HEK293T (cell line): ENCODE data around the gene PRKCE.

Experiments used
- BHLHE40 ChIP-seq: fragments of 450-650 bp; IDR thresholded peaks from 2 replicates; pipeline ENCODE4 v1.6.1; 2016; ENCODE audit warnings: mild to moderate bottlenecking, moderate library complexity, borderline replicate concordance
- ELF4 ChIP-seq: fragments of 450-650 bp; IDR thresholded peaks from 2 replicates; pipeline ENCODE4 v1.6.1; 2017; ENCODE audit warnings: antibody characterized with exemption
- FOXA1 ChIP-seq: fragments of 450-650 bp; IDR thresholded peaks from 2 replicates; pipeline ENCODE4 v1.6.1; 2016; ENCODE audit warnings: mild to moderate bottlenecking
- FOXK2 ChIP-seq: fragments of 450-650 bp; IDR thresholded peaks from 2 replicates; pipeline ENCODE4 v1.6.1; 2016; ENCODE audit warnings: mild to moderate bottlenecking
- FOXM1 ChIP-seq: fragments of 450-650 bp; IDR thresholded peaks from 2 replicates; pipeline ENCODE4 v1.6.1; 2017; ENCODE audit warnings: mild to moderate bottlenecking, borderline replicate concordance
- HDGF ChIP-seq: fragments of 450-650 bp; IDR thresholded peaks from 2 replicates; pipeline ENCODE4 v1.6.1; 2017; ENCODE audit warnings: antibody characterized with exemption, borderline replicate concordance
- L3MBTL2 ChIP-seq: fragments of 450-650 bp; conservative IDR thresholded peaks from 2 replicates; pipeline ENCODE4 v1.6.1; 2016; ENCODE audit warnings: mild to moderate bottlenecking
- NFRKB ChIP-seq: fragments of 450-650 bp; IDR thresholded peaks from 2 replicates; pipeline ENCODE4 v1.6.1; 2016; ENCODE audit warnings: mild to moderate bottlenecking, moderate library complexity
- SP1 ChIP-seq: fragments of 450-650 bp; IDR thresholded peaks from 2 replicates; pipeline ENCODE4 v1.6.1; 2017
- SUZ12 ChIP-seq: fragments of 450-650 bp; IDR thresholded peaks from 2 replicates; pipeline ENCODE4 v1.6.1; 2016; ENCODE audit warnings: mild to moderate bottlenecking
- TARDBP ChIP-seq: fragments of 450-650 bp; IDR thresholded peaks from 2 replicates; pipeline ENCODE4 v1.6.1; 2016
- ZNF384 ChIP-seq: fragments of 450-650 bp; IDR thresholded peaks from 2 replicates; pipeline ENCODE4 v1.6.1; 2016

DNA sequence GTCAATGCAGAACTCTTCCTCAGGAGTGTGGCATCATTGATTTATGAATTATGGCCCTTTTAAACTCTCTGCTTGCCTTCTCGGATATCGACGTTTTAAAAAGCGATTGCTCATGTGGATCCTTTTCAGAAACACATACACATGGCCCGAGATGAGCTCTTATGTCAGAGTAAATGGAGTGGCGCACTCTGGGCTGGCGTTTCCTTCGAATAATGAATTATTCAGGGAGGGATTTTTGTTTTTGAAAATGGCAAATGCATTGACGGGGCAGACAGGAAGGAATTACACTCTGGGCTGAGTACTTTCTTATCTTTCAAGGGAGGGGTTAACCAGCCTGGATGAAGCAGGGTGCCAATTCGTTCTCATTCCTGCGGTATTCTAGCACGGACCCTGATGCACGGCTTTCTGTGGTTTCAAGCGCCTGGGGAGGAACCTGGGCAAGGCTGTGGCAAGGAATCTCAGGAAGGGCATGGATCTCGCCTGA is 142.7 kb downstream of the PRKCE start:
- TF ChIP-seq SP1, result no peak
- no peak for TF ChIP-seq SUZ12
- no peak for TF ChIP-seq ZNF384
- TF ChIP-seq NFRKB, result no peak
- TF ChIP-seq FOXM1, result no peak
- TF ChIP-seq L3MBTL2, result no peak
- TF ChIP-seq TARDBP, result no peak
- TF ChIP-seq FOXK2, result no peak
- no peak for TF ChIP-seq HDGF
- no peak for TF ChIP-seq FOXA1
- TF ChIP-seq BHLHE40, result no peak
- no peak for TF ChIP-seq ELF4
